H9 (cell line): ENCODE data around the gene SULT2B1. TPM values are rescaled to one million over a fixed set of nuclear protein-coding genes. Genes with fewer than 3 reads are reported as not detected.

Experiments used
- DNase-seq: peaks from one replicate; pipeline ENCODE4 v3.0.0-alpha.2; 2017
- H2AFZ ChIP-seq: one replicate; pipeline ENCODE4 v1.6.1; 2013; ENCODE audit warnings: mild to moderate bottlenecking, low read length, control low read depth, moderate library complexity
- H2AK5ac ChIP-seq: 2 replicates; pipeline ENCODE4 v1.6.1; 2013; ENCODE audit warnings: low read length, control low read depth, mixed read lengths; ENCODE audit not compliant: insufficient read length
- H2BK120ac ChIP-seq: one replicate; pipeline ENCODE4 v1.6.1; 2013; ENCODE audit warnings: low read depth, mild to moderate bottlenecking, low read length, control low read depth, inconsistent platforms; ENCODE audit not compliant: poor library complexity, severe bottlenecking
- H2BK12ac ChIP-seq: 2 replicates; pipeline ENCODE4 v1.6.1; 2013; ENCODE audit warnings: low read length, control low read depth, mixed read lengths, low read depth; ENCODE audit not compliant: insufficient read length
- H2BK15ac ChIP-seq: 2 replicates; pipeline ENCODE4 v1.6.1; 2013; ENCODE audit warnings: low read depth, low read length, control low read depth
- H2BK20ac ChIP-seq: one replicate; pipeline ENCODE4 v1.6.1; 2013; ENCODE audit warnings: low read depth, mild to moderate bottlenecking, low read length, control low read depth, inconsistent platforms; ENCODE audit not compliant: poor library complexity, severe bottlenecking
- H2BK5ac ChIP-seq: 2 replicates; pipeline ENCODE4 v1.6.1; 2013; ENCODE audit warnings: low read length, control low read depth, mixed read lengths; ENCODE audit not compliant: insufficient read length
- H3K14ac ChIP-seq: 2 replicates; pipeline ENCODE4 v1.6.1; 2013; ENCODE audit warnings: low read length, control low read depth; ENCODE audit not compliant: insufficient read depth
- H3K18ac ChIP-seq: 2 replicates; pipeline ENCODE4 v1.6.1; 2013; ENCODE audit warnings: low read depth, mild to moderate bottlenecking, mixed read lengths, low read length, control low read depth; ENCODE audit not compliant: insufficient read length
- H3K23ac ChIP-seq: 2 replicates; pipeline ENCODE4 v1.6.1; 2013; ENCODE audit warnings: low read length, control low read depth, mixed read lengths, low read depth; ENCODE audit not compliant: insufficient read length
- H3K23me2 ChIP-seq: 2 replicates; pipeline ENCODE4 v1.6.1; 2013; ENCODE audit warnings: low read depth, mild to moderate bottlenecking, mixed read lengths, low read length, control low read depth; ENCODE audit not compliant: insufficient read length, poor library complexity, severe bottlenecking
- H3K27ac ChIP-seq: 2 replicates; pipeline ENCODE4 v1.5.1; 2013; ENCODE audit warnings: low read length, control low read depth, mixed read lengths, low read depth; ENCODE audit not compliant: insufficient read length
- H3K27me3 ChIP-seq: 2 replicates; pipeline ENCODE4 v1.6.1; 2013; ENCODE audit warnings: low read length, control low read depth, inconsistent platforms; ENCODE audit not compliant: insufficient read depth
- H3K4ac ChIP-seq: 2 replicates; pipeline ENCODE4 v1.6.1; 2013; ENCODE audit warnings: low read depth, mild to moderate bottlenecking, control low read depth, inconsistent platforms, low read length, moderate library complexity
- H3K4me1 ChIP-seq: 2 replicates; pipeline ENCODE4 v1.6.1; 2013; ENCODE audit warnings: low read length, control low read depth, inconsistent platforms; ENCODE audit not compliant: insufficient read depth
- H3K4me2 ChIP-seq: 2 replicates; pipeline ENCODE4 v1.6.1; 2013; ENCODE audit warnings: low read length, control low read depth, mixed read lengths; ENCODE audit not compliant: insufficient read length, insufficient read depth
- H3K56ac ChIP-seq: 2 replicates; pipeline ENCODE4 v1.6.1; 2013; ENCODE audit warnings: low read depth, mild to moderate bottlenecking, mixed read lengths, low read length, control low read depth; ENCODE audit not compliant: insufficient read length
- H3K79me1 ChIP-seq: 2 replicates; pipeline ENCODE4 v1.6.1; 2013; ENCODE audit warnings: low read depth, mild to moderate bottlenecking, moderate library complexity, low read length, control low read depth, inconsistent platforms; ENCODE audit not compliant: insufficient read depth, poor library complexity, severe bottlenecking
- H3K79me2 ChIP-seq: 2 replicates; pipeline ENCODE4 v1.6.1; 2013; ENCODE audit warnings: low read length, control low read depth, inconsistent platforms; ENCODE audit not compliant: insufficient read depth
- H3K9ac ChIP-seq: 2 replicates; pipeline ENCODE4 v1.6.1; 2013; ENCODE audit warnings: low read length, control low read depth, mixed read lengths; ENCODE audit not compliant: insufficient read length; ENCODE audit errors: extremely low read depth
- H3K9me3 ChIP-seq: one replicate; pipeline ENCODE4 v1.6.1; 2013; ENCODE audit warnings: low read depth, low read length, inconsistent platforms; ENCODE audit not compliant: control insufficient read depth
- H3T11ph ChIP-seq: one replicate; pipeline ENCODE4 v1.6.1; 2013; ENCODE audit warnings: mild to moderate bottlenecking, low read length, control low read depth, inconsistent platforms
- H4K20me1 ChIP-seq: one replicate; pipeline ENCODE4 v1.6.1; 2013; ENCODE audit not compliant: control insufficient read depth, insufficient read length, insufficient read depth
- H4K5ac ChIP-seq: 2 replicates; pipeline ENCODE4 v1.6.1; 2013; ENCODE audit warnings: low read depth, mild to moderate bottlenecking, mixed read lengths, low read length, control low read depth; ENCODE audit not compliant: insufficient read length
- H4K8ac ChIP-seq: replicated peaks from 2 replicates; pipeline ENCODE4 v1.6.1; 2013; ENCODE audit warnings: low read length, control low read depth, mixed read lengths, low read depth; ENCODE audit not compliant: insufficient read length
- H4K91ac ChIP-seq: 2 replicates; pipeline ENCODE4 v1.6.1; 2013; ENCODE audit warnings: low read depth, mild to moderate bottlenecking, moderate library complexity, mixed read lengths, low read length, control low read depth; ENCODE audit not compliant: insufficient read length
- H3K27ac Mint-ChIP-seq, 3 experiments: 2 replicates in 2 of 3; 3 replicates in 1 of 3; pipeline ENCODE4 v1.8.0; 2020 to 2021; ENCODE audit warnings: mixed read lengths in 3 of 3, mild to moderate bottlenecking in 1 of 3, moderate library complexity in 1 of 3
- H3K27me3 Mint-ChIP-seq: 2 replicates; pipeline ENCODE4 v1.8.0; 2021; ENCODE audit warnings: low read depth, mild to moderate bottlenecking, moderate library complexity, mixed read lengths
- H3K36me3 Mint-ChIP-seq, 3 experiments: 2 replicates in 2 of 3; 3 replicates in 1 of 3; pipeline ENCODE4 v1.8.0; 2020 to 2021; ENCODE audit warnings: low read depth in 3 of 3, mixed read lengths in 3 of 3; ENCODE audit not compliant: insufficient read depth in 1 of 3
- H3K4me1 Mint-ChIP-seq, 2 experiments: 2 replicates each; pipeline ENCODE4 v1.8.0; 2020; ENCODE audit warnings: mixed read lengths in 2 of 2
- H3K4me3 Mint-ChIP-seq, 2 experiments: 2 replicates in 1 of 2; 3 replicates in 1 of 2; pipeline ENCODE4 v1.8.0; 2020 to 2021; ENCODE audit warnings: mild to moderate bottlenecking in 2 of 2, mixed read lengths in 2 of 2, moderate library complexity in 1 of 2
- H3K9me3 Mint-ChIP-seq, 2 experiments: 2 replicates in 1 of 2; 3 replicates in 1 of 2; pipeline ENCODE4 v1.8.0; 2020; ENCODE audit warnings: mild to moderate bottlenecking in 2 of 2, mixed read lengths in 2 of 2, moderate library complexity in 1 of 2
- CTCF ChIP-seq: fragments of 200-600 bp; sonication (generic); conservative IDR thresholded peaks from 3 replicates; pipeline ENCODE4 v1.8.0; 2021; ENCODE audit warnings: antibody characterized with exemption, mild to moderate bottlenecking
- WGBS: extraction: QIAGEN DNeasy Blood & Tissue Kit; methylation state at CpG from one replicate; pipeline ENCODE4 v1.1.7; 2013; ENCODE audit warnings: missing lambda C conversion rate, low lambda C conversion rate, mixed read lengths; ENCODE audit not compliant: insufficient read length; ENCODE audit errors: extremely low coverage; 5-methylcytosine and 5-hydroxymethylcytosine counted together
- total RNA-seq: library from RNA; stranded (reverse); gene quantifications from 2 replicates; pipeline ENCODE4 v1.2.1, GENCODE V29; 2021

SULT2B1 gene
- total RNA-seq, 1 experiment from 2014 or later = 1.7 TPM

GRCh38 chr19:48633148-48634035 lies 81.4 kb downstream of the SULT2B1 start:
- Histone ChIP-seq H2AK5ac (no peak overlapping the region), H2BK20ac (no peak overlapping the region), H3K4ac (no peak overlapping the region), H3K56ac (no peak overlapping the region), H3K18ac (no peak overlapping the region), H4K20me1 (no peaks in the 10 kb centered on the region), H3T11ph (no peak overlapping the region), H3K79me1 (no peaks in the 10 kb centered on the region), H3K4me2 (no peak overlapping the region), H2AFZ (no peak overlapping the region), H4K91ac (no peak overlapping the region), H3K79me2 (no peaks in the 10 kb centered on the region), H3K23ac (no peak overlapping the region), H3K14ac (no peak overlapping the region), H2BK12ac (no peak overlapping the region), H3K9me3 (no peaks in the 10 kb centered on the region), H3K27me3 (no peaks in the 10 kb centered on the region; the same call in 1 of the 2 replicates), H4K8ac (no peak overlapping the region), H2BK120ac (no peak overlapping the region), H2BK15ac (no peak overlapping the region), H3K23me2 (peaks cover 32% of the 10 kb centered on the region), H3K4me1 (peaks cover 7% of the 10 kb centered on the region; the same call in 1 of the 2 replicates), H4K5ac (no peak overlapping the region), H3K27ac (no peak overlapping the region), H3K9ac (no peak overlapping the region), H2BK5ac (no peak overlapping the region)
- peak overlapping the region in 1 of 2 experiments; percentile 63; a peak in 2 of 5 replicates for H3K4me3 Mint-ChIP-seq
- H3K27ac Mint-ChIP-seq = no peak overlapping the region
- H3K9me3 Mint-ChIP-seq = no peaks in the 10 kb centered on the region
- no peak for DNase-seq
- peaks cover 4% of the 10 kb centered on the region for H3K27me3 Mint-ChIP-seq
- H3K4me1 Mint-ChIP-seq = peaks cover 27 to 48% of the 10 kb centered on the region in 2 experiments
- no CpG with 5 or more reads among the region's 22 CpGs for WGBS
- no peak for TF ChIP-seq CTCF
- H3K36me3 Mint-ChIP-seq = peaks cover 3 to 20% (median 16%) of the 10 kb centered on the region in 3 experiments; a peak in 6 of 7 replicates
